C1 segment of cervical spinal cord (tissue), 14 donors: Measurements from ENCODE around the gene GATB.

ENCODE experiments used
- DNase-seq, 14 donors: peaks; one replicate each; lab custom pipeline; 2025; lab: John Stamatoyannopoulos, UW

GATB gene

DNA sequence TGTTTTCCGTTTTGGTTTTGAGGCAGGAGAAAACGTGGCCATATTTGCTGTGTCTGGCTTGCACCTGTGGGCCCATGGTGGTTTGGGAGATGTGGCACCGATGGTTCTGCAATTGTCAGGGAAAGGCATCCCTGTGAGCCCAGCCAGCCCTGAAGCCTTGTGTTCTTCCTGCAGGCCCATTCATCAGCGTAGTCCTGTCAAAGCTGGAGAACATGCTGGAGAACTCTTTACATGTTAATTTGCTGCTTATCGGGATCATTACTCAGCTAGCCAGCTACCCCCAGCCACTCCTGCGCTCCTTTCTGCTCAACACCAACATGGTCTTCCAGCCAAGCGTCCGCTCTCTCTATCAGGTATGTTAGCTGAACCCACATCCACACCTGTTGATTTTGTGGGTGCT is 104.7 kb downstream of the GATB start:
- DNase-seq: no peak

DNA sequence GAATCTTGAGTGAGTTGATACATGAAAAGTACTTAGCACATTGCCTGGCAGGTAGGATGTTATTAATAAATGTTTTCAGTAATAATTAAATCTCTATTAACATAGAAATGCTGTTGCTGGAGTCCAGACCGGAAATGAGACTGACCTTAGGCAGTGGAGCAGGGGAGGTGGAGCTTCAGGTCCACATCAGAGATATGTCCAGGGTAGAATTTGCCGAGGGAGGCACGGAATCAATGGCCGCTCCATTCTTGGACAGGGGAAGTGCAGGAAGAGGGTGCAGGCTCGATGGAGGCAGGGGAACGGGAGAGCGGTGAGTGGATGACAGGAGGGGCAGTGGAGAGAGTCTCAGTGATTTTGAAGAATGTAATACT is 107.3 kb downstream of the GATB start:
- DNase-seq: no peak

- DNase-seq: peak in 1 of 14 donors; percentile 8
Observed at GRCh38 chr4:151652841-151653547, 107.8 kb downstream of the GATB start.

DNA sequence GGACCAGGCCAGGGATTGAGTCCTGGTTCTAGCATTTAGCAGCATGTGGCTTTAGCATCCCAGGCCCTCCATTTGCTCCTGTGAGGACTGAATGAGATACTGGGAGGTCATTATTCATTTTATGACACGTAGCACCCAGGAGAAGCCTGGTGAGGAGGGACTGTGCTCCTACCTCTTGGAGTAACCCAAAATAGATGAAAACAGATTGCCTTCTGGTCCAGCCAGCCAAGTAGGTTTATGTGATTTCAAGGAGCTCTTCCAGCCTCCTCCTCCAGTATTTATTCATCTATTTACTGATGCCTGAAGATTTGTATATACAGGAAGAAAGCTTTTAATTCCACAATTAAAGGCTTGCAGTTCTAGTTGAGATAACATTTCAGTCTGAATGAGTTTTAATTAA is 109.3 kb downstream of the GATB start:
- peak in 1 of 14 donors; percentile 65 for DNase-seq

- DNase-seq: no peak
Observed at GRCh38 chr4:151649479-151649878, 111.3 kb downstream of the GATB start.

DNA sequence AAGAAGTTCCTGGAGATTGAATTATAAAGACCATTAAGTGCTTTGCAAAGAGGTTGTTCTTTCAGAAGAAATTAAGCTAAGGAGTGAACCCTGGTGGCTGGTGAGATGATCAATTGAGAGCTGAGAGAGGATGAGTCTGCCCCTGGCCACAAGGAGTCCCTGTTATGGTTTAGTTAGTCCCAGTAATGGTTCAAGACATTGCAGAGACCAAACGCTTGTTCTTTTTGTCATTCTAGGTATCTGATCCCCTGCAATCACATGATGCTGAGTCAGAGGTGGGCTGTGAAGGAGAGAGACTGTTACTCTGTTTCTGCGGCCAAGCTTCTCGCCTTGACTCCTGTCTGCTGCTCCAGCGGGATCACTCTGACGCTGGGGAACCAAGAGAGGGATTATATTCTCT is 114.5 kb downstream of the GATB start:
- DNase-seq: no peak

DNA sequence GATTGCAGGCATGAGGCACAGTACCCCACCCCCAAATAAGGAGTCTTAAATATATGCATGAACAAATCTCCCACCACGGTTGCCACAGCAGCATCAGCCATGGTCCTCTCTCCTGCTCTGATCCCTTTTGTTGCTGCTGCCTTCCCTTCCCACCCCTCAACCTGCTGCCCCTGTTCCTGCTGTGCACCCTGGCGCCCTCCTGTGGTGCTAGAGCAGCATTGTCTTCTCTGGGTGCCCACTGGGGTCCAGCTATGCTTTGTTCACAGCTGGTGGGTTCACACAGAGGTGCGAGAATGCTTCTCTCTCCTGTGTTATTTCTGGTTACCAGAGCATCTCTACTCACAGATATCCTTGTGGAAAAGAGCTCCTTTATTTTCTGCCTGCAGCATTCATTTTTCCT is 116.2 kb downstream of the GATB start:
- DNase-seq: no peak

DNA sequence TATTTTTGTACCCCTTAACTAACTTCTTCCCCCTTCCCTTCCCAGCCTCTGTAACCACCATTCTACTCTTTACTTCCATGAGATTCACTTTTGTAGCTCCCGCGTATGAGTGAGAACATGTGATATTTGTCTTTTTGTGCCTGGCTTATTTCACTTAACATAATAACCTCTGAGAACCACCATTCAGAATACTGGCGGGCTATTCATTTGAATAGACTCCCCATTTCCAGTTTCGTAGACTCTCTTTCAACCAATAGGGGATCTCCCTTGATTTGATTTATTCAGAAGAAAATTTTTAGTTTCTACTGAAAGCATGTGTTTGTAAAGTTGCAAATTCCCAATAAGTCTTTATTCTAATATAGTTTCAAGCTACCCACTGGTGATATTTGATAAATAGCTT is 117.2 kb downstream of the GATB start:
- no peak for DNase-seq

- DNase-seq: no peak
Observed at GRCh38 chr4:151641983-151642382, 118.8 kb downstream of the GATB start.

DNA sequence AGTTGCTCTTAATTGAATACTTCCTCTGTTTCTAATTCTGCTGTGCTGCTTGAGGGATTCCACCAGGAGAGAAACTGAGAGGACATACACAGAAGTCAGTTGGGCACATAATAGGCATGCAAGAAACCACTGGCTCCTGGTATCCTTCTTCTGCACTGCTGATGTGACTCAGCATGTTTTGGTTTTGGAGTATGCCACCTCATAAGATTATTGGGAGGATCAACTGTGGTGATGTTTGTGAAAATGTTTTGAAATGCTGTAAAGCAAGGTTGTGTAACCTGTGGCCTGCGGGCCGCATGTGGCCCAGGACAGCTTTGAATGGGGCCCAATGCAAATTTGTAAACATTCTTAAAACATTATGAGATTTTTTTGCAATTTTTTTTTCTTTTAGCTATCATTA is 119.6 kb downstream of the GATB start:
- no peak for DNase-seq

GRCh38 chr4:151640381-151640780 is 120.4 kb downstream of the GATB start:
- no peak for DNase-seq

DNA sequence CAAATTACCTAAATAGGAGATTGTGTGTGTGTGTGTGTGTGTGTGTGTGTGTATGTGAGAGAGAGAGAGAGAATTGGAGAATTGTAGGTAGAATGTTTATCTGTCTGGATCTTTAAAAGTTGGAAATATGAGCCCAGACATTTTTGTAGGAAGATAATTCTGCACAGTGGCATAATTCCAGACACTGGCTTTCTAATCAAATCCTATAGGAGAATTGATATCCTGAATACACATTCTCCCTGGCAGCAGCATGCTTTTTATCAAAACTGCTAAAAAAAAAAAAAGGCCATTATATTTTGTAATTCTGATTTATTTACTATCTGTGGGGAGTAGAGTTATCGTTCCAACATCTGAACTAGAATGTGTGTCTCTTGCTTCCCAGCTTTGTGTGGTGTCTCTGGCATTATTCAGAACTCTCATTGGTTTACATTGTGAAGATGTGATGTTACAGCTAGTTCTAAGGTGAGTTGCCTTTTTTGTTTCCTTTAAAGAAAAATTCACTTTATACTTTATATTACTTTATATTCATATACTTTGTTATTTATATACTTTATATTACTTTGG is 122.4 kb downstream of the GATB start:
- no peak for DNase-seq

DNA sequence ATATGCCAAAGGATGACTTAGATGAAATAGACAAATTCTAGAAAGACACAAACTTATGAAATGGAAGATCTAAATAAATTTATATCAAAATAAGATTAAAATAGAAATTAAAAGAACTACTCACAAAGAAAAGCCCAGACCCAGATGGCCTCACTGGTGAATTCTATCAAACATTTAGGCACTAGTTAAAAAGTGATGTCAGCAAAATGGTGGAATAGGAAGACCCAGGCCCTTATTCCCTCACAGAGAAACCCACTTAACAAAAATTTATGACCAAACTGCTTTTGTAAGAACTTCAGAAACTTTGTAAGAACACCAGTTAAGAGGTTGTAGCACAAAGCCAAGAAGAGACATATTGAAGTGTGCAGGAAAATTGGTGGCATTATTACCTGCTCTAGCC is 129.5 kb downstream of the GATB start:
- no peak for DNase-seq

- no peak for DNase-seq
Observed at GRCh38 chr4:151629097-151629783, 131.6 kb downstream of the GATB start.

DNA sequence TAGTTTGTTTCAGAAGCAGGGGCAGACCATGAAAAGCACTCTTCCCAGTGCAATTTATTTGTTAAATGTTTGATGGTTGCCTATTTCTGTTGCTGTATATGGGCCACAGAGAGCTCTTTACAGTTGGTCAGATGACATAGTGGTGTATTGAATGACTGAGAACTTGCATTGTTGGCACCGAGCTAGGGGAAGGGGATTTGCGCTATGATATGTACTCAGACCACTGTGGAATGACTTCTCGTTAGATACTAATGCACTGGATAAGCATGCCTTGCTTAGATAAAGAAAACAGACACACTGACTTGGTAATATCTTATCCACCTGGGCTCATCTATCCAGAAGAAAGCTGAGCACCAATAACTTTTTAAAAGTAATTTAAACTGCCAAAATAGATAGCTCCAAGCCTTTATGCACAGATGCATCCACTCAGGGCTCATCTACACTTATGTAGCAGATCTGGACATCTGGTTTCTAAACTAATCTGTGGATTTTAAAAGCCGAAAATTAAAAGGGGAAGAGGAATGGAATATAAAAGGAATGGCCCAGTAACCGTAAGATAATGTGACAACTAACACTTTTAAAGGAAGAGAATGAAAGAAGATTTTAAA is 132.7 kb downstream of the GATB start:
- no peak for DNase-seq

DNA sequence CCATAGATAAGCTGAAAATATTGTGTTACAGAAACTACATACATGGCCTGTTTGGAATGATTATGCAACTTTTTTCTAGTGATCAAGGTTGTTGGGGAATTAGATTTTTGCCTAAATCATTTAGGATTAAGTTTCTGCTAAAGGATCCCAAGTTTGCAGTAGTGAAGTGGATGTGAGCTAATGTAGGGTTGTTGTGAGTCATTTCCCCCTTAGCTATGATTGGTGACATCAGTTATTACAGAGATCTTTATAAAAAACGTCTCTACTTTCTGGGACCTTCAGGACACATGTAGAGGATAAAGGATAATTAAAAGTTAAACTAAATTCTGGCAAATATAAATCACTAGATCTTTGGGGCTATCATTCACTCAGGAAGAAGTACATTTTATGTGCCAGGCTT is 133.3 kb downstream of the GATB start:
- no peak for DNase-seq

GRCh38 chr4:151626751-151627150 is 134.1 kb downstream of the GATB start:
- DNase-seq: no peak

- DNase-seq: no peak
Observed at GRCh38 chr4:151626228-151626627, 134.6 kb downstream of the GATB start.

GRCh38 chr4:151624626-151625565 is 135.9 kb downstream of the GATB start:
- peak in 4 of 14 donors; percentile 18 to 97 (median 47) for DNase-seq
